ENCODE results near the gene HBQ1.
"Not testable (repeated sequence)": the region's sequence is repeated elsewhere in the genome, so short reads cannot be mapped to it uniquely, and the experiment has no call there.

DNA sequence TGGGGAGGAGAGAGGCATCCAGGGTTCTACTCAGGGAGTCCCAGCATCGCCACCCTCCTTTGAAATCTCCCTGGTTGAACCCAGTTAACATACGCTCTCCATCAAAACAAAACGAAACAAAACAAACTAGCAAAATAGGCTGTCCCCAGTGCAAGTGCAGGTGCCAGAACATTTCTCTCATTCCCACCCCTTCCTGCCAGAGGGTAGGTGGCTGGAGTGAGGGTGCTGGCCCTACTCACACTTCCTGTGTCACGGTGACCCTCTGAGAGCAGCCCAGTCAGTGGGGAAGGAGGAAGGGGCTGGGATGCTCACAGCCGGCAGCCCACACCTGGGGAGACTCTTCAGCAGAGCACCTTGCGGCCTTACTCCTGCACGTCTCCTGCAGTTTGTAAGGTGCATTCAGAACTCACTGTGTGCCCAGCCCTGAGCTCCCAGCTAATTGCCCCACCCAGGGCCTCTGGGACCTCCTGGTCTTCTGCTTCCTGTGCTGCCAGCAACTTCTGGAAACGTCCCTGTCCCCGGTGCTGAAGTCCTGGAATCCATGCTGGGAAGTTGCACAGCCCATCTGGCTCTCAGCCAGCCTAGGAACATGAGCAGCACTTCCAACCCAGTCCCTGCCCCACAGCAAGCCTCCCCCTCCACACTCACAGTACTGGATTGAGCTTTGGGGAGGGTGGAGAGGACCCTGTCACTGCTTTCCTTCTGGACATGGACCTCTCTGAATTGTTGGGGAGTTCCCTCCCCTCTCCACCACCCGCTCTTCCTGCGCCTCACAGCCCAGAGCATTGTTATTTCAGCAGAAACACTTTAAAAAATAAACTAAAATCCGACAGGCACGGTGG is 6.1 kb upstream of the HBQ1 start:
- not testable (repeated sequence) for TF ChIP-seq EZH2phosphoT487 (IDR thresholded peaks at IDR 0.05; ENCODE audit: borderline replicate concordance, low read length)
- TF ChIP-seq, protein P1, sequence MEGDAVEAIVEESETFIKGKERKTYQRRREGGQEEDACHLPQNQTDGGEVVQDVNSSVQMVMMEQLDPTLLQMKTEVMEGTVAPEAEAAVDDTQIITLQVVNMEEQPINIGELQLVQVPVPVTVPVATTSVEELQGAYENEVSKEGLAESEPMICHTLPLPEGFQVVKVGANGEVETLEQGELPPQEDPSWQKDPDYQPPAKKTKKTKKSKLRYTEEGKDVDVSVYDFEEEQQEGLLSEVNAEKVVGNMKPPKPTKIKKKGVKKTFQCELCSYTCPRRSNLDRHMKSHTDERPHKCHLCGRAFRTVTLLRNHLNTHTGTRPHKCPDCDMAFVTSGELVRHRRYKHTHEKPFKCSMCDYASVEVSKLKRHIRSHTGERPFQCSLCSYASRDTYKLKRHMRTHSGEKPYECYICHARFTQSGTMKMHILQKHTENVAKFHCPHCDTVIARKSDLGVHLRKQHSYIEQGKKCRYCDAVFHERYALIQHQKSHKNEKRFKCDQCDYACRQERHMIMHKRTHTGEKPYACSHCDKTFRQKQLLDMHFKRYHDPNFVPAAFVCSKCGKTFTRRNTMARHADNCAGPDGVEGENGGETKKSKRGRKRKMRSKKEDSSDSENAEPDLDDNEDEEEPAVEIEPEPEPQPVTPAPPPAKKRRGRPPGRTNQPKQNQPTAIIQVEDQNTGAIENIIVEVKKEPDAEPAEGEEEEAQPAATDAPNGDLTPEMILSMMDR (conservative IDR thresholded peaks at IDR 0.05; ENCODE audit: low read depth, low read length), result not testable (repeated sequence)
